GF-D8 (cell line): ENCODE results near the gene STRN3.
A peak's percentile ranks its signal among the peaks of the same experiment; 100 is the strongest.

ENCODE experiments used
- DNase-seq: peaks from one replicate; lab custom pipeline; 2025; lab: John Stamatoyannopoulos, UW

Gene STRN3

DNA sequence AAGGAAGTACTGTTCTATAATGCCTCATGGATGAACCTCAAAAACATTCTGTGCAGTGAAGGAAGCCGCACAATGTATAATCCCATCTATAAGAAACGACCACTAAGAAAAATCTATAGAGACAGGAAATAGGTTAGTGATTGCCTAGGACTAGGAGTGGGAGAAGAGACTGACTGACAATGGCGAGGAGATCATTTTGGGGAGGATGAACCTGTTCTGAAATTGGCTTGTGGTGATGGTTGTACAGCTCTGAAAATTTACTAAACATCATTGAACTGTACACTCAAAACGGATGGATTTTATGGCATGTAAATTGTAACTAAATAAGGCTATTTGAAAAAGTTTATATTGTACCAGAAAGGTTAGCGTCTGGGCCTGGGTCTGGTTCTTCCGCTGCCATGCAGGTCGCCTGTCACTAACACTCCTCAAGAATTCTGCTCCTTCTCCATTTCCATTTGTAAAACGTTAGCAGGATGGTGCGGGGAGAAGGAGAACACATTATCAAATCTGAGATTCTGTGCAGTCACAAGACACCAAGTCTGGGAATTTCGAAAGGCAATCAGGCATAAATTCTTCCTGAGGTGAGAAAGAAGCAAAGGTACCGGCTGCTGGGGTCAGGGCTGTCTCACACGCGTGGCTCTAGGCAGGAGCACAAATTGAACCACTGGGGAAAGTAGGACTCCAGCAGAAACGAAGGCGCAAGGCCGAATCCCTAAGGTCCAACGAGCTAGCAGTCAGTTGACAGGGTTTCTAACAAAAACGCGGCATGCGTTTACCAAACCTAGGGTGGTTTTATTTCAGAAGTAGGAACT lies 152.7 kb downstream of the STRN3 start:
- no peak for DNase-seq

DNA sequence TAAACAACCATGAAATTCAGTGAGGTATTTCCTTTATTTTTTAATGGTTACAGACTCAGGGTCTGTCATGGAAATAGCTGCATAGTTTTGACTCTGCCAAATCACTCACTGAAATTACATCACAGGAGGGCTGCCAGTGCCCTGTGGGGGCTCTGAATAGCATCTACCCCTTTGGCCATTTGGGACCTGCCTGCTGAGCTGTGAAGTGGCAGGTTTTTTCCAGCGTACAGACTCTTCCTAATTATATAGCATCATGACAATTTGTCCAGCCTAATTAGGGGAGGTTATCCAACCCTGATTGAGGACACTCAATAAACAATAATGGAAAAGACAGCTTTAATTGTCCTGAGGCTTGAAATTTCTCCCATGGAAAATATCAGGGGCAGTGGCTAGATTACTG lies 153.6 kb downstream of the STRN3 start:
- DNase-seq, result no peak

DNA sequence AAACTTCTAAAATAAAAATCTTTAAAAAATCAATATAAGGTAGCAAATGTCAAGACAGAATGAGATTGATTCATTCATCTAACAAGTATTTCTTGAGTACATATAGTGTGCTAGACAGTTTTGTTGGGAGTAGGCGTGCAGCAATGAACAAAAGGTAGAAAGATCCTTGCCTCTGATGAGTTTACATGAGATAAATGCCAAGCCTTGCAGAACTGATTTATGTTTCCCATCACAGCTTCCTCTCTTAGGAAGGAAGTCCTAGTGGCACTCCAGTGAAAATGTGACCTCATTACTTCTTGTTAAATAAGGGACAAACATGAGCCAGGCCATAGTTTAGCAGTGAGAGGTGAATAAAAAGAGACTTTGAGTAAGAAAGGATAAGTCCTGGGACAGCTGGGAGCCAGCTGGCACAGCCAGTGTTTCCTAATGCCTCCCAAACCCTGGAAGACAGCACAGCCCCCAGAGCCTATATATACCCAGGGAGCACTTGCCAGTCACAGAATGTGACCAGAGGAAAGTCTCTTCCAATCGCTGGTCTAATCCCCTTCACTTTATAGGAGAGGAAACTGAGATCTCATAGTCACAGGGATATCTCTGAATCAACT lies 156.5 kb downstream of the STRN3 start:
- DNase-seq, result no peak

DNA sequence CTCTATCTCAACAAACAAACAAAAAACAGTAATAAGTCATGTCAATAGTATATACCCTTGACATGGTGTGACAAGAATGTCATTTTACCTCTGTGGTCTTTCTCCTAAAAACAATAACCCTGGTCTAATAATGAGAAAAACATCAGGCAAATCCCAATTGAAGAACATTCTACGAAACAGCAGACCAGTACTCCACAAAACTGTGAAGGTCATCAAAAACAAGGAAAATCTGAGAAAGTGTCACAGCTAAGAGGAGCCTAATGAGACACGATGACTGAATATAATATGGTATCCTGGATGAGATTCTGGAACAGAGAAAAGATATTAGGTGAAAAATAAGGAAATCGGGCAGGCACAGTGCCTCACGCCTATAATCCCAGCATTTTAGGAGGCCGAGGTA lies 157.4 kb downstream of the STRN3 start:
- no peak for DNase-seq

DNA sequence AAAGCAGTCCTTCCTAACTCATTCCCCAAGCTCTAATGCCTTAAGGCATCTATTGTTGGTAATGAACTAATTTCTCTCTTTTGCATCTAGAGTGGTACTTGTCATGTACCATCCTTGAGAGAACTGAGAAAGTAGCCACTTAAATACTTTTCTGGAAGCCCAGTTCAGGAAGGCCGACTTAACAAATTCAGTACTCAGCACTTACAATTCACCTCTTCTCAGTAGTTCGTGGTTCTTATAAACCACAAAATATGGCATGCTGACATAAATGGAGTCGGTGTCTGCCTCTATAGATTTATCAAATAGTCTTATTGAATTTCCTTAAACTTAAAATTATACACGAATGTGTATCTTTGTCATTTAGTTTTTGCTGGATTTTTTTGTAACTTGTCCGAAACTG lies 161.2 kb downstream of the STRN3 start:
- DNase-seq, result no peak

DNA sequence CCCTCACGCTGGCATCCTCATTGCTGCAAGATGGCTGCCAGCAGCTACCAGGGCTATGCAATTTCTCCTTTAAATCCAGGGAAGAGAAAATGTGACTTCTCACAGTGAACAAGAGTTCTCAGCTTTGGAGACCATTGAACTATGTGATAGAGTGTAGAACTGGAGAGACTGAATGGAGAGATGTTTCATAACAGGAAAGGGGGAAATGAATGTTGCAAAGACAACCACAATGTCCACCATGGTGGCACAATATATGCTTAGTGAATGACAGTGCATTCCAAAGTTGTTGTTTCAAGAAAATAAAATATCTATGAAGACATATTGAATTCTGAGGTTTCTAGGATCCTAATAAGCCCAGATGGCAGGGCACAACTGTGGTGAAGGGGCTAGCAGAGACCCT lies 165.0 kb downstream of the STRN3 start:
- peak; percentile 60 for DNase-seq

DNA sequence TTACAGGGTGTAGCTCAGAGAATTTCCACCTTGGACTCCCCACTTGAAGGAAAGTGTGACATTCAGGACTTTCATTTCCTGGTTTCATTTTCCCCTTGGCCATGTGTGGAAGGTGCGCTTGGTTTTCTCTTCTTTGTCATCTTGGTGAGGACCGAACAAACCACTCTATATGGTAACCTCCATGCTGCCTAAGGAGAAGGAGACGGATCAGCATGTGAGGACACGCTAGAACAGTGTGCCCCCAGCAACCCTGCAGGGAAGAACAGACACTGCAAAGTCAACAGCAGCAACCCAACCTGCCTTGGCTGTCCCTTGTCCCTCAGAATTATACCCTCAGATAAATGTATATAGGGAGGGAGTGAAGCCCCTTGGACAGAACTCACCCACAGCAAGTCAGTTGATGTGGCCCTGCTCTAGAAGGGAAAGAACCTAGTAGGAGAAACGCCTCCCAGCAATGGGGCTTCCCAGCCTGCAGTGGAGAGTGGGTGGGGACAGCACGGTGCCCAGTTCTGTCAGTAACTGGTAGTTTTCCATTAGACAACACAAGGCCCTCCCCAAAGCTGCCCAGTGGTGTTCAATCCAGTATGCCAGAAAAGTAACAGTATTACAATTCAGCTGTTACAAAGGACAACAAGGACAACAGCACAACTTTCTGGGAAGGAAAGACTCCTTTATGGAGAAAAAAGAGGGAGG lies 170.7 kb downstream of the STRN3 start:
- no peak for DNase-seq

DNA sequence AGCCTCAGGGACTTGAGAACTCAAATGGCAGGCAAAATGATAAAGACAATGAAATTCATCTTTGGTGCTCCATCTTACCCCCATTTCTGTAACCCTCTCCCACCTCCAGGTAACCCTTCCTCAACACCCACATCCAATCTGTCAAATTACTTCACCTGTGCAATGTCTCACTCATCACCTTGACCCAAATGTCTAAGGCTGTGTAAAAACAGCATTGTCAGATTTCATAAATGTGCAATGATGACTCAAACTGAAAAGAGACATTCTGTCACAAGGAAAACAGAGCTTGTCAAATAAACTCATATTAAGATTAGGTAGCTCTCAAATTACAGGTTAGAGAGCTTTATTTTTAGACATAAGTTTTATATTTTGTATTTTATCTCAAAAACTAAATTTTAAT lies 171.7 kb downstream of the STRN3 start:
- DNase-seq, result no peak

DNA sequence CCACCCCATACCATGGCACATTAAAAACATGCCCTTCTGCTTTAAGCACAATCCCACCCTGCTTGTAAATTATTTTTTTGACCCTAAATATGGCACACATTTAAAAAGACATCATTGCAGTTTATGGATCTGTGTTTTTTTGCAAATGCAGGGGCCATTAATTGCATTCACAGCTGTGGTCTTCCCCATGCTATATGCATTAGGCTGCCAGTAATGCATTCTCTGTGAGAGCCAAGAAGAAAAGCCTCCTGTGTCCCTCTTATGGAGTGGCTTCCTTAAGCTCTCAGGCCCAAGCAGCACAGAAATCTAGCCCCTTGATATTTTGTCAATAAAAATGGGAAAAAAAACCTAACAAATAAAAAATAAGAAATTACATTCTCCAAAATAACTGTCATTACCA lies 172.2 kb downstream of the STRN3 start:
- DNase-seq, result no peak

DNA sequence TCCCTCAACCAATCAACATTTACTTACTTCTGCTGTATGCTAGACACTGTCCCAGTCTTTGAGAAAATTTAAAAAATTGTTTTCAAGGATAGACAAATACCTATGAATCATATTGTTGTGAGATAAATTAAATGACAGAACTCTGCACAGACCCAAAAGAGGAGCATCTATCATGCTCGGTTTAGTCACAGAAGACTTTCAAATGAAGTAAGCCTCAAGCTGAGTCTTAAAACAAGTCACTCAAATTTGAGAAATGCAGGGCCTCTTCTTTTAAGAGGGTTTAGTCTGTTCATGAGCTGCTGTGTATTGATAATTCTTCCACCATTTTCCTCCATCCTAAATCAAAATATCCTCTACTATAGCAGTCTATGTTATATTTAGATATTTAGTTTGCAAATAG lies 176.2 kb downstream of the STRN3 start:
- DNase-seq, result no peak

DNA sequence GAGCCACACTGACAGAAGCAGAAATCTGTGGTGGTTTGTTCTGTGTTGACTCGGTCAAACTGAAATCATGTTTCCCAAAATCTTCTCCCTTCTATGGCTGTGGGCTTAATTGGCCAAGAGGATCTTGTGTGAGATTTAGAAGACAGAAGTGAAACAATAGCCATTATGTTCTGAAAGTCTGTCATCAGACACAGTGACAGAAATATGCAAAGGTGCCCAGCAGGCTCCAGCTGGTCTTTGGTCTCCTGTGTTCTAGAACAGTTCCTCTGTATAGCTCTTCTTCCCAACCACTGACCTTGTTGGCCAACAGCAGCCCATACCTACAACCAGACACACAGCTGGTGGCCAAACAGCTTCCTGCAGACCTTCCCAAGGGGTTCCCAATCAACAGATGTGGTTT lies 176.8 kb downstream of the STRN3 start:
- DNase-seq, result no peak

DNA sequence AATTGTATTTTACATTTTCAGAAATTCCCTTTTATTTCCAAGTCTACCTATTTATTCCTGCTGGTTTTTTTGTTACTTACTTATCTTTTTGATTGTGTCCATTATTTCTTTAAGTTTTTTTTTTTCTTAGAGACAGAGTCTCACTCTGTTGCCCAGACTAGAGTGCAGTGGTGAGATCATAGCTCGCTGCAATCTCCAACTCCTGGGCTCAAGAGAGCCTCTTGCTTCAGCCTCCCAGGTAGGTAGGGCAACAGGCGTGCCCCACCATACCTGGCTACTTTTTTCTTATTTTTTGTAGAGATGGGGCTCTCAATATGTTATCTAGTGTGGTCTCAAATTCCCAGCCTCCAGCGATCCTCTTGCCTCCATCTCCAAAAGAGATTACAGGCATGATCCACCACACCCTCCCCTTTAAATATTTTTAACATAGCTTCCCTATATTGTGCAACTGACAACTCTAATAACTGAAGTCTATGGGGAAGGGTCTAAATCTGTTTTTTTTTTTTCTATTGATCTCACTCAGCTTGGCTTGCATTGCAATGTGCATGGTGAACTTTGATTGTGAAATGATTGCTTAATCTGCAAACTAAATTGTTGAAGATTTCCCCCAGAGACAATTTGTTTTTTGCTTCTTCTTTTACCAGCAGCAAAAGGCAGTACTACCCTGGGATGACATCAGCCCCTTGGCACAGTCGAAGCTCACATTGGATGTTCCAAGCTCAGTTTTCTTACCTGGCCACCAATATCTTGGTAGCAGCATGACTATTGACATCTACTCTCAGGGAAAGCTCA lies 177.5 kb downstream of the STRN3 start:
- DNase-seq, result no peak
